ENCODE results near the gene ZBTB46. TPM values are rescaled to one million over a fixed set of nuclear protein-coding genes. Genes with fewer than 3 reads are reported as not detected.

ZBTB46 gene
- total and polyA plus RNA-seq, 10 of the 15 experiments (the other 5 are each of a cell fraction or from before 2014, with no cell fraction given): 0.15 to 0.92 (median 0.34) TPM

GRCh38 chr20:63826753-63827152 is 4.3 kb downstream of the ZBTB46 start:
- H3K79me2 ChIP-seq (ENCODE audit: control insufficient read depth, insufficient read depth, low read length): no peaks in the 10 kb centered on the region
- ChIA-PET CTCF (interaction anchor here (1.1 kb wide), 1 partner anchor 16 kb away, joined by 3 read pairs; no protein-coding TSS in a partner anchor), RAD21 (ENCODE audit: unreplicated experiment) (no interaction called here), SMC1A (ENCODE audit: uncharacterized antibody, unreplicated experiment) (no interaction called here), POLR2A (interaction anchor here (0.6 kb wide), 1 partner anchor 116 kb away, joined by 3 read pairs; no protein-coding TSS in a partner anchor)
- no peak overlapping the region for H2AFZ ChIP-seq (ENCODE audit: control insufficient read depth, low read depth, low read length)
- peaks cover 7% of the 10 kb centered on the region; the same call in 1 of the 2 replicates for H4K20me1 ChIP-seq (ENCODE audit: control insufficient read depth, insufficient read depth)
- H3K27ac ChIP-seq (ENCODE audit: control insufficient read depth, insufficient read depth): no peak overlapping the region
- peaks cover 9 to 11% of the 10 kb centered on the region in 2 experiments; a peak in 3 of 4 replicates for H3K27me3 ChIP-seq (replicated peaks in 1 of 2; ENCODE audit: control insufficient read depth in 2 of 2, insufficient read depth in 2 of 2, low read length in 1 of 2)
- FAIRE-seq: no peak
- ATAC-seq: no peak
- H3K36me3 ChIP-seq (ENCODE audit: control insufficient read depth in 2 of 2, insufficient read depth in 2 of 2, low read length in 1 of 2): no peaks in the 10 kb centered on the region
- H3K4me2 ChIP-seq (ENCODE audit: control insufficient read depth, insufficient read depth): no peak overlapping the region
- no peaks in the 10 kb centered on the region for H3K9me3 ChIP-seq (replicated peaks; ENCODE audit: control insufficient read depth, insufficient read depth, low read length)
- H3K9ac ChIP-seq (ENCODE audit: control insufficient read depth, insufficient read depth, low read length): no peak overlapping the region
- no peak for TF ChIP-seq LARP7 (IDR thresholded peaks at IDR 0.05)
- no peak for TF ChIP-seq ZBTB4 (CRISPR knock-in tag; IDR thresholded peaks at IDR 0.05)
- TF ChIP-seq SREBF1 (IDR thresholded peaks at IDR 0.05; ENCODE audit: low read length): no peak
- TF ChIP-seq DPF2 (IDR thresholded peaks at IDR 0.05): no peak
- TF ChIP-seq, protein P1, sequence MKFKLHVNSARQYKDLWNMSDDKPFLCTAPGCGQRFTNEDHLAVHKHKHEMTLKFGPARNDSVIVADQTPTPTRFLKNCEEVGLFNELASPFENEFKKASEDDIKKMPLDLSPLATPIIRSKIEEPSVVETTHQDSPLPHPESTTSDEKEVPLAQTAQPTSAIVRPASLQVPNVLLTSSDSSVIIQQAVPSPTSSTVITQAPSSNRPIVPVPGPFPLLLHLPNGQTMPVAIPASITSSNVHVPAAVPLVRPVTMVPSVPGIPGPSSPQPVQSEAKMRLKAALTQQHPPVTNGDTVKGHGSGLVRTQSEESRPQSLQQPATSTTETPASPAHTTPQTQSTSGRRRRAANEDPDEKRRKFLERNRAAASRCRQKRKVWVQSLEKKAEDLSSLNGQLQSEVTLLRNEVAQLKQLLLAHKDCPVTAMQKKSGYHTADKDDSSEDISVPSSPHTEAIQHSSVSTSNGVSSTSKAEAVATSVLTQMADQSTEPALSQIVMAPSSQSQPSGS (IDR thresholded peaks at IDR 0.05; ENCODE audit: low read length): no peak
- TF ChIP-seq POU2F2 (IDR thresholded peaks at IDR 0.05; ENCODE audit: borderline replicate concordance, low read depth, low read length): no peak
- TF ChIP-seq HDAC2 (IDR thresholded peaks at IDR 0.05): no peak
- TF ChIP-seq SMAD5 (IDR thresholded peaks at IDR 0.05; ENCODE audit: low read depth): no peak
- no peak for TF ChIP-seq ZNF622 (IDR thresholded peaks at IDR 0.05)
- TF ChIP-seq RB1 (IDR thresholded peaks at IDR 0.05; ENCODE audit: borderline replicate concordance): no peak
- no peak for TF ChIP-seq ATF7 (IDR thresholded peaks at IDR 0.05; ENCODE audit: low read depth)
- no peak for TF ChIP-seq CREM (IDR thresholded peaks at IDR 0.05; ENCODE audit: low read depth)
- intact Hi-C loops (cut with micrococcal nuclease; ENCODE audit: unreplicated experiment): no loop called here
- no peak for DNase-seq (ENCODE audit: low read depth, low spot score)
- in situ Hi-C loops (cut with MboI): no loop called here
- no TSS peak for BruUV-seq (replicated peaks)
- peaks cover 4% of the 10 kb centered on the region; the same call in 1 of the 2 replicates for H3K4me1 ChIP-seq (ENCODE audit: control insufficient read depth, insufficient read depth, low read length)
- H3K4me3 ChIP-seq: no peak overlapping the region
- 68% methylated on average over 13 of the region's 13 CpGs for WGBS (ENCODE audit: insufficient coverage, insufficient replicate concordance, low lambda C conversion rate, missing lambda C conversion rate)

All from GM12878 (cell line).